ENCODE results near the gene ABCB11. TPM values are rescaled to one million over a fixed set of nuclear protein-coding genes. Genes with fewer than 3 reads are reported as not detected.

Gene ABCB11
- total RNA-seq, 3 donors from 2014 or later (not counting 1 experiment from before 2014, with no cell fraction given), result 0.07 to 0.48 (median 0.07) TPM

- DNase-seq, result no peak
- Mint-ChIP-seq H3K4me3 (no peak overlapping the region), H3K27me3 (ENCODE audit: low read depth in 2 of 2) (peaks cover 2 to 11% of the 10 kb centered on the region in 2 donors), H3K27ac (no peak overlapping the region), H3K36me3 (no peaks in the 10 kb centered on the region), H3K4me1 (peaks cover 5 to 18% of the 10 kb centered on the region in 2 donors), H3K9me3 (no peaks in the 10 kb centered on the region)
- WGBS (ENCODE audit: insufficient coverage), result no CpG with 5 or more reads among the region's 1 CpG
- no peak overlapping the region for H3K27ac ChIP-seq (ENCODE audit: low read length)
- ATAC-seq, result no peak
- no peak overlapping the region for H3K4me3 ChIP-seq (ENCODE audit: low read length)
- no peaks in the 10 kb centered on the region for H3K27me3 ChIP-seq (ENCODE audit: control insufficient read depth, insufficient read depth, low read length)
- H3K9me3 ChIP-seq (ENCODE audit: control insufficient read depth, insufficient read depth, low read length), result no peaks in the 10 kb centered on the region
- TF ChIP-seq CTCF (IDR thresholded peaks at IDR 0.05), result no peak
- intact Hi-C loops (cut with micrococcal nuclease), result no loop called here
- no peaks in the 10 kb centered on the region for H3K4me1 ChIP-seq (ENCODE audit: control insufficient read depth, insufficient read depth, low read length)
- H3K36me3 ChIP-seq (ENCODE audit: control insufficient read depth, insufficient read depth, low read length), result no peaks in the 10 kb centered on the region
Measured at GRCh38 chr2:168997794-168998193, 33.3 kb downstream of the ABCB11 start.

DNA sequence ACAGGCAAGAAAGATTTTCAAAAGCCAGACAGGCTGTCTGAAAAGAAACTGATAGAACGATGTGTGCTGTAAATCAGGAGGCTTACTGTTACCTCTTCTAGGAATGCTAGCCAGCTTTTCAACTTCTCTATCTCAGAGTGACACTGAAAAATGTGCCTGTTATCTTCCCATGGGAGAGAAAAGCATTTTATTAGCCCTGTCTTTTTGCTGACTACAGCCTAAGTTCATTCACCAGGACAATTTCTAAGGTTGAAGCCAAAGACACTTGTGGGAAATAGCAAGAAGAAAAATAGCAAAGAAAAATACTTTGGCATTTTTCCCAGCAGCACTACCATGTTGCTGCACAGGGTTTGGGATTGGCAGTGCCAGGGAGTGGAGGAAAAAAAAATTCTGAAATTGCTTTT, 34.0 kb downstream of the ABCB11 start:
- H3K4me3 ChIP-seq (ENCODE audit: low read length), result no peak overlapping the region
- DNase-seq (no peak), ATAC-seq (no peak)
- intact Hi-C loops (cut with micrococcal nuclease), result no loop called here
- no peaks in the 10 kb centered on the region for H3K9me3 ChIP-seq (ENCODE audit: control insufficient read depth, insufficient read depth, low read length)
- H3K27ac ChIP-seq (ENCODE audit: low read length), result no peak overlapping the region
- no peaks in the 10 kb centered on the region for H3K27me3 ChIP-seq (ENCODE audit: control insufficient read depth, insufficient read depth, low read length)
- Mint-ChIP-seq H3K36me3 (no peaks in the 10 kb centered on the region), H3K4me3 (no peak overlapping the region), H3K27ac (no peak overlapping the region), H3K27me3 (ENCODE audit: low read depth in 2 of 2) (peaks cover 2 to 11% of the 10 kb centered on the region in 2 donors), H3K9me3 (no peaks in the 10 kb centered on the region), H3K4me1 (peaks cover 11 to 25% of the 10 kb centered on the region in 2 donors)
- WGBS (ENCODE audit: insufficient coverage), result 90% methylated on average over 1 of the region's 1 CpG
- H3K36me3 ChIP-seq (ENCODE audit: control insufficient read depth, insufficient read depth, low read length), result no peaks in the 10 kb centered on the region
- H3K4me1 ChIP-seq (ENCODE audit: control insufficient read depth, insufficient read depth, low read length), result no peaks in the 10 kb centered on the region
- no peak for TF ChIP-seq CTCF (IDR thresholded peaks at IDR 0.05)

DNA sequence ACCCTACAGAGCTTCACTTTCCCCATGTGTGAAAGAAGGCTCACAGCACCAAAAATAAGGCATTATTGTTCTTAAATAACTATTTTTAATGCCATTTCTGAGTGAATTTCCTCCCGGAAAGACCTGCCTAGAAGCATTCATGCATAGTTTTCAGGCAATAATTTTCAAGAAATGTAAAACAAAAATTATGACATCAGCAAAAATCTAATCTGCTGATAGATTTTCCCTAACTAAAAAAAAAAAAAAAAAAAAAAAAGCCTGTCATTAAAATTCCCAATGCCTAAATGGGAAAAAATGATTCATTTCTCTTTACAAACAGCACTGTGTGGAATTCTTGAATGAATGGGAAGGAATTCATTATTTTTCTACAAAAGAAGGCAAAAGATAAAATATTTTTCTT, 35.4 kb downstream of the ABCB11 start:
- peaks cover 14 to 28% of the 10 kb centered on the region in 2 donors for H3K4me1 Mint-ChIP-seq
- Histone ChIP-seq H3K4me3 (ENCODE audit: low read length) (no peak overlapping the region), H3K9me3 (ENCODE audit: control insufficient read depth, insufficient read depth, low read length) (no peaks in the 10 kb centered on the region), H3K27me3 (ENCODE audit: control insufficient read depth, insufficient read depth, low read length) (no peaks in the 10 kb centered on the region), H3K4me1 (ENCODE audit: control insufficient read depth, insufficient read depth, low read length) (no peaks in the 10 kb centered on the region), H3K36me3 (ENCODE audit: control insufficient read depth, insufficient read depth, low read length) (no peaks in the 10 kb centered on the region), H3K27ac (ENCODE audit: low read length) (no peak overlapping the region)
- no peak overlapping the region for H3K27ac Mint-ChIP-seq
- H3K4me3 Mint-ChIP-seq, result no peak overlapping the region
- 100% methylated on average over 1 of the region's 1 CpG for WGBS (ENCODE audit: insufficient coverage)
- H3K36me3 Mint-ChIP-seq, result no peaks in the 10 kb centered on the region
- DNase-seq (no peak), ATAC-seq (no peak)
- H3K9me3 Mint-ChIP-seq, result no peaks in the 10 kb centered on the region
- intact Hi-C loops (cut with micrococcal nuclease), result no loop called here
- H3K27me3 Mint-ChIP-seq (ENCODE audit: low read depth in 2 of 2), result peaks cover under 1 to 8% of the 10 kb centered on the region in 2 donors
- TF ChIP-seq CTCF (IDR thresholded peaks at IDR 0.05), result no peak

DNA sequence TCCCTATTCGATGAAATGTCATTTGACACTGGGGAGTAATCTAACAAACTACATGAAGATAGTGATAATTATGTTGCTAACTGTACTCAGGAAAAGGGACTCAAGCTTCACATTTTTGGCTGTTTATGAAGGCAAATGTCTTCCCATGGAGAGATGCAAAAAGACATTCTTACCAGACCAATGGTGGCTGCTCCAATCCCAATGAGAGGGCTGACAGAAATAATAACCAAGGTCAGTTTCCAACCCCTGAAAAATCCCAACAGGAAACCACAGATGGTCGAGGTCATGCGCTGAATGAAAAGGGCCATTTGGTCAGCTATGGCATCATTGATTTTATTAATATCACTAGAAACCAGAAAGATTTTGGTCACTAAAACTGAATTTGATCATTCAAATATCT, 37.6 kb downstream of the ABCB11 start:
- 86% methylated on average over 2 of the region's 3 CpGs for WGBS (ENCODE audit: insufficient coverage)
- ATAC-seq (no peak), DNase-seq (no peak)
- no peaks in the 10 kb centered on the region for H3K9me3 ChIP-seq (ENCODE audit: control insufficient read depth, insufficient read depth, low read length)
- Mint-ChIP-seq H3K27me3 (ENCODE audit: low read depth in 2 of 2) (no peaks in the 10 kb centered on the region), H3K4me1 (peaks cover 17 to 28% of the 10 kb centered on the region in 2 donors), H3K9me3 (no peaks in the 10 kb centered on the region), H3K36me3 (no peaks in the 10 kb centered on the region), H3K27ac (no peak overlapping the region), H3K4me3 (no peak overlapping the region)
- H3K4me1 ChIP-seq (ENCODE audit: control insufficient read depth, insufficient read depth, low read length), result no peaks in the 10 kb centered on the region
- no peak overlapping the region for H3K27ac ChIP-seq (ENCODE audit: low read length)
- intact Hi-C loops (cut with micrococcal nuclease), result no loop called here
- H3K4me3 ChIP-seq (ENCODE audit: low read length), result no peak overlapping the region
- TF ChIP-seq CTCF (IDR thresholded peaks at IDR 0.05), result no peak
- no peaks in the 10 kb centered on the region for H3K27me3 ChIP-seq (ENCODE audit: control insufficient read depth, insufficient read depth, low read length)
- no peaks in the 10 kb centered on the region for H3K36me3 ChIP-seq (ENCODE audit: control insufficient read depth, insufficient read depth, low read length)
